Cardiac septum (tissue), 1 donor: ENCODE data around the gene RBM6. TPM values are rescaled to one million over a fixed set of nuclear protein-coding genes. Genes with fewer than 3 reads are reported as not detected.

Experiments
- DNase-seq: peaks from one replicate; pipeline ENCODE4 v3.0.0-alpha.2; 2020; ENCODE audit warnings: low spot score
- intact Hi-C: fragments of 100-400 bp; cut with DNase I; formaldehyde crosslinking; loops from one replicate; pipeline ENCODE4 v1.14.0; 2022
- total RNA-seq: library from RNA; stranded (reverse); fragmentation: NEBNext Ultra II Directional; extraction: Animal tissue kit (Norgen Biotek cat#: 25700); gene quantifications from one replicate; pipeline ENCODE4 v1.2.1, GENCODE V29; 2021
- donor health status: DM: no; HTN: no; CAD: no.

RBM6 gene
- total RNA-seq, 1 donor from 2014 or later = 37.9 TPM

- no peak for DNase-seq
- intact Hi-C loops = loop anchor here (1.0 to 5.0 kb wide), 3 partner anchors 68 to 151 kb away; no protein-coding TSS in a partner anchor
Observed at GRCh38 chr3:50121072-50122032, 181.4 kb downstream of the RBM6 start.

- DNase-seq = no peak
- intact Hi-C loops = loop anchor here (5.0 kb wide), 1 partner anchor 150 kb away; no protein-coding TSS in a partner anchor
Observed at GRCh38 chr3:50122071-50122470, 182.1 kb downstream of the RBM6 start.

- intact Hi-C loops = loop anchor here (5.0 kb wide), 1 partner anchor 149 kb away; no protein-coding TSS in a partner anchor
- no peak for DNase-seq
Observed at GRCh38 chr3:50122661-50123391, 182.9 kb downstream of the RBM6 start.

- intact Hi-C loops = loop anchor here (5.0 kb wide), 1 partner anchor 149 kb away; no protein-coding TSS in a partner anchor
Observed at GRCh38 chr3:50123394-50124051, 183.6 kb downstream of the RBM6 start.

GRCh38 chr3:50124052-50124799 is 184.3 kb downstream of the RBM6 start:
- no peak for DNase-seq
- intact Hi-C loops = loop anchor here (5.0 kb wide), 1 partner anchor 148 kb away; no protein-coding TSS in a partner anchor

More at GRCh38 chr3:50123394-50124051, 183.6 kb downstream of the RBM6 start:
- no peak for DNase-seq

GRCh38 chr3:50124800-50125178 is 184.8 kb downstream of the RBM6 start:
- no peak for DNase-seq
- intact Hi-C loops = loop anchor here (5.0 kb wide), 1 partner anchor 148 kb away; no protein-coding TSS in a partner anchor

GRCh38 chr3:50125541-50126286 is 185.8 kb downstream of the RBM6 start:
- DNase-seq = no peak
- intact Hi-C loops = no loop called here

GRCh38 chr3:50126287-50127211 is 186.6 kb downstream of the RBM6 start:
- DNase-seq = no peak
- intact Hi-C loops = no loop called here

Other genes with a start within 250 kb of the RBM6 start
- gene AMIGO3, start 220.5 kb upstream of the RBM6 start, total RNA-seq = 0.35 TPM
- 19.5 TPM for gene GMPPB, start 216.2 kb upstream of the RBM6 start, total RNA-seq
- 19.7 TPM for gene IP6K1, start 153.6 kb upstream of the RBM6 start, total RNA-seq
- not detected for gene CDHR4, start 140.3 kb upstream of the RBM6 start, total RNA-seq
- gene INKA1, start 136.9 kb upstream of the RBM6 start, total RNA-seq = 1.9 TPM
- gene UBA7, start 126.2 kb upstream of the RBM6 start, total RNA-seq = 20.0 TPM
- 2.0 TPM for gene TRAIP, start 83.6 kb upstream of the RBM6 start, total RNA-seq
- gene CAMKV, start 70.2 kb upstream of the RBM6 start, total RNA-seq = not detected
- gene MST1R, start 36.3 kb upstream of the RBM6 start, total RNA-seq = 1.2 TPM
- 9.4 TPM for gene MON1A, start 10.3 kb upstream of the RBM6 start, total RNA-seq
- gene RBM5, start 148.8 kb downstream of the RBM6 start, total RNA-seq = 85.3 TPM
- gene SEMA3F, start 215.2 kb downstream of the RBM6 start, total RNA-seq = 10.0 TPM